ENCODE measurements around the gene NKX6-1. TPM values are rescaled to one million over a fixed set of nuclear protein-coding genes. Genes with fewer than 3 reads are reported as not detected.
A peak's percentile ranks its signal among the peaks of the same experiment; 100 is the strongest.

The NKX6-1 gene
- total RNA-seq, 1 donor from 2014 or later = not detected

GRCh38 chr4:84480082-84480481 is 19.0 kb downstream of the NKX6-1 start:
- no peak for ATAC-seq
- no peak for DNase-seq (ENCODE audit: low spot score)

GRCh38 chr4:84479663-84480062 is 19.4 kb downstream of the NKX6-1 start:
- no peak for ATAC-seq
- no peak for DNase-seq (ENCODE audit: low spot score)

DNA sequence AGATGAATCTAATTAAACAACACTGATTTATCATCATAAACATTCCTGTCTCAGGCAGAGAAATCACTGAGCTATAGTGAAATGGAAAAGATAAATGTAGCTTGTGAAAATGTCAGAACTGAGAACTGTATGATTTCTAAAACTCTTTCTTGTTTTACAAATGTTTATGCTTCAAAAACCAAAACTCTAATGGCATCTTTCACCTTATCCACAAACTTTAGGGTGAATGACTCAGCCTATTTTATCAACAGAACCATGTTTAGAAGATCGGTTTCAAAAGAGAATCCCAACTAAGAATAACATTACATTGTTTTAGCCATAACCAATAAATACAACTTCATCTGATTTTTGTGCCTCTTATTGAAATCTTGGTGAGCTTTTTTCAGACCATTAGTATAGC is 21.4 kb downstream of the NKX6-1 start:
- DNase-seq (ENCODE audit: low spot score) = no peak
- ATAC-seq = no peak

- no peak for ATAC-seq
These were observed 25.0 kb downstream of the NKX6-1 start for GRCh38 chr4:84474107-84474506.

GRCh38 chr4:84472154-84472553 is 26.9 kb downstream of the NKX6-1 start:
- no peak for DNase-seq (ENCODE audit: low spot score)

More at GRCh38 chr4:84474107-84474506, 25.0 kb downstream of the NKX6-1 start:
- no peak for DNase-seq (ENCODE audit: low spot score)

DNA sequence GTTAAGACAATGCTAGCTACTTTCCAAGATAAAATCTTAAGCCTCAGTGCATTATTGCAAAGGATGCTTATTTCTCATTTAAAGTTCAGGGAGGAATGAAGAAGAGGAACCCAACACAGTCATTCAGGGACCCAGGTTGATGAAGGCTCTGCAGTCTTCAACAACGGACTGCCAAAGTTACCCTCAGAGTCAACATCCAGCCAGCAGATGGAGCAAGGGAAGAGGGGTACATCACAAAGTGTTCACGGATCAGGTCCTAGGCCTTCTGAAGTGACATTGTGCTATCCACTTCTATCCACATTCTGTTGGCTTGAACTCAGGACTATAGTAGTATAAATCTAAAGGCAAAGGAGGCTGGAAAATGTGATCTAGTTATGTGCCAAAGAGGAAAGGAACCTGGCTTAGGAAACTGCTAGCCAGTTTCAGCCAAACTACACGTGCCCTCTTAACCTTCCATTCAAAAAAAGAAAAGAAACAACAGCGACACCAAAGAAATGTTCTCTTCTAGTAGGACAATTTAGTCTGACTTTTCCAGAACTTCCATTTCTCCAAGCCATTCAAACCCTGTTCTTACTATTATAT is 28.8 kb downstream of the NKX6-1 start:
- DNase-seq (ENCODE audit: low spot score) (no peak), ATAC-seq (peak; percentile 33)

More at GRCh38 chr4:84472154-84472553, 26.9 kb downstream of the NKX6-1 start:
- no peak for ATAC-seq

GRCh38 chr4:84467601-84468000 is 31.5 kb downstream of the NKX6-1 start:
- ATAC-seq = no peak
- DNase-seq (ENCODE audit: low spot score) = no peak

- no peak for ATAC-seq
- DNase-seq (ENCODE audit: low spot score) = no peak
These were observed 39.3 kb downstream of the NKX6-1 start for GRCh38 chr4:84459783-84460182.

DNA sequence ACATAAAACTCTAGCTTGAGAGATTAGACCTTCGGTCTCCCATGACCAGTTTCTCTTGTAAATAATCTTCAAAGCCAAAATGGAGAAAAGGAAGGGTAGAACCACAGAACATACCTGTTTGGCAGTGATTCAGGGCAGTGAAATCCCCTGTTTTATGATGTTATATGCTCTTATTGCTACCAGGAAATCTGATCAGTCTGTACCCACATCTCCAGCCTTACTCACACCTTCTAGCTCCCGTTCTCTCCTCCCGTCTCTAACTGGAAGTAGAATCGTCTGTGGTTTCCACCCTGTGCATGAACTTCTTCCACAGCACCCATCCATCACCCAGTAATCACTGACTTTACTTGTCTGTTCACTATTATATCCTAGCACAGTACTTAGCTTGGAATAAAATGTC is 42.9 kb downstream of the NKX6-1 start:
- DNase-seq (ENCODE audit: low spot score) (no peak), ATAC-seq (no peak)

DNA sequence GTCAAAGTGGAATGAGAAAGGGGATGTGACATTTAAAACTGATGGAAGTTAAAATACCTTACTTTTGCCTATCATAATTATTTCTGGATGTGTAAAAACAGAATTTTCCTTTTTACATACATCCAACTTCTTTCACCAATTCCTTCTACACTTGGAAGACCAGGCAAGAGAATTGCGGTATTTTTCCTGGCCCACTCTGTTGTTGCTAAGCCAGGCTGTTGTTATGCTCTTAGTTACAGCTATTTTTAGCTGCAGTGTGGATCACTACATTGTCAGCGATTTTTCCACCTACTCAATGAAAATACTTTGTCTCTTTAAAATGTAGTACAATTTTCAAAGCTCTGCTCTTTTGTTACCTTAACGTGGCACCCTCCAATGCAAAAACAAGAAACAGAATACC is 43.4 kb downstream of the NKX6-1 start:
- ATAC-seq (no peak), DNase-seq (ENCODE audit: low spot score) (no peak)

DNA sequence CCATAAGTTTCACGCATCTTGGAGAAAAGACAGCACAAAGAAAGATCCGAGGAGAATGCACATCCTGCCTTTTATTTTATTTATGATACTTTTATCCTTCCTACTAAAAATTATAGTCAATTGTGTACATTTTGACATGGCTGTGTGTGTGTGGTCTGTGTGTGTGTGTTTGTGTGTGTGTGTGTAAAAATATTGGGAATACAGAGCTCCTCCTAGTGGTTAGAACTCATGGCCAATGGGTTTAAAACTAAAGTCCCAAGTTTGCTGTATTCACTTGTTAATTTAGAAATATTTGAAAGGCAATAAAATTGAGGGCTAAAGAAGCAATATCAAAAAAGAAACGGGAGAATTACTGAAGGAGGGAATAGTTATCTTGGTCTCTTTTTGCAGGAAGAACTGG is 47.5 kb downstream of the NKX6-1 start:
- DNase-seq (ENCODE audit: low spot score) = no peak

GRCh38 chr4:84443523-84443922 is 55.6 kb downstream of the NKX6-1 start:
- ATAC-seq = no peak
- no peak for DNase-seq (ENCODE audit: low spot score)

More for the DNA sequence above, 47.5 kb downstream of the NKX6-1 start:
- ATAC-seq = no peak

- ATAC-seq = no peak
- DNase-seq (ENCODE audit: low spot score) = no peak
These were observed 56.3 kb downstream of the NKX6-1 start for GRCh38 chr4:84442778-84443177.

Other genes starting within 250 kb of the NKX6-1 start
- gene CDS1, start 83.8 kb upstream of the NKX6-1 start, total RNA-seq = 0.65 TPM

Measured in left lobe of liver (tissue), 2 donors.